GM21786 (cell line): ENCODE data around the gene UNC13B.
"Not testable (repeated sequence)": the region's sequence is repeated elsewhere in the genome, so short reads cannot be mapped to it uniquely, and the experiment has no call there.

Source experiments
- ATAC-seq: cut with Tn5 transposase; IDR thresholded peaks from one replicate; pipeline ENCODE4 v1.9.1; 2021; ENCODE audit not compliant: unreplicated experiment

The UNC13B gene

DNA sequence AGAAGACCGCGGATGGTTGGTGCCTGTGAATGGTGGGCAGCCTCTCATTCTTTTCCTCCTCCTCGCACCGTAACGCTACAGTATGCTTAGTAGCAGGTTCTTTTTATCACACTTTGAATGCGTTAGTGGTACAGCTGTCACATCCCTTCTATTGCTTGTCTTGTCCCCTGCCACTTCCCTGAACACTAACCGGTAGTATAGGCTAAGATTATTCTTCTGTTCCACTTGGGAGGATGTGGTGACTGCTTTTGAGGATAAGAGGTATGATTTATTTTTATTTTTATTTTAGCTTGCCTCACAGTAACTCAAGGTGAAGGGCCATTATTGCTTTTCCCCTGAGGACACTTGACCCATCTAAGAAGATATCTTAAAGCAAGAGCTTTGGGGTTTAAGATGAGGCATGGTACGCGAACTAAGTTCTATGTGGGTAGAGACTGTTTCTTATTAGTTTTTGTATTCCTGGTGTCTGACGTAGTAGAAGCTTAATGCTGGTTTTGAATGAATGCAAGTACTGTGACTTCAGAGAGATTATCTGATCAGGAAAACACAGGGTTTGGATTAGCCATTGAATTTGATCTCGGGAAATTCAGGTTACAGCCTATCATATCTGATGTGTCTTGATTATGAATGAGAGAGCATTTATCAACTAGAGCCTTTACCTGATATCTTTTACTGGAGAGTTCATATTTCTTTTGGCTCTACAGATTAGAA, 951 bp downstream of the UNC13B start:
- no peak for ATAC-seq

DNA sequence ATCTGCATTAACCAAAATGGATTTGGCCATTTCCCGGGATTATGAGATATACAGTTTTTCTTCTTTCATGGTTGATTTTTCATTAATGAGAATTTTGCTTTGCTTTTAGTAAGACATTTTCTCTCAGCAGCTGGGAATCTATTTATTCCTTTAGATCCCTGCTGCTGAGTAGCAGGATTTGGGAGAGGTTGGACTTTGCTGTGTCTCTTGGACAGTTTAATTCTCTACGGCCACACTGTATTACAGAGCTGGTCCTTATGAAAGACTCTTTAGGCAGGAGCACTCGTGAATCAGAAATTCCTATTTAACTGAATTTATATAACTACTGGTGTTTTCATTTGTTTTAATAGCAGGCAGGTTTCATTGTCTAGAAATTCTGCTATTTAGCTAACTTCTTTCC, 1.6 kb downstream of the UNC13B start:
- no peak for ATAC-seq

DNA sequence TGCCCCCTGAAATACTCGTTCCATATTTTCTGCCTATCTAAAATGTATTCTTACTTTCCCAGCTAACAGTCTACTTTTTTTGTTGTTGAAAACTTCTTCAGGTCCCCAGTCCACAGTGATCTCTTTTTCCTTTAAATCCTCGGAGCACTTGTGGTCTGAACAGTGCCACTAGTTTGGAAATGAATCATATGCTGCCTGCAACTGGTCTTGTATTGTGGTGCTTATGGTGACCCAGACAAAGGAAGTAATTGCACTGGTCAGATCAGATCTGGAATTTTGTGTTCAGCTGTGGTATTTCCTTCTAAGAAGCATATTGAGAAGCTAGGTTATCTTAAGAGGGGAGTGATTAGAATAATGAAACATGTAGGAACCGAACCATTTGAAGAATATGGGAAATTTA, 2.9 kb downstream of the UNC13B start:
- no peak for ATAC-seq

DNA sequence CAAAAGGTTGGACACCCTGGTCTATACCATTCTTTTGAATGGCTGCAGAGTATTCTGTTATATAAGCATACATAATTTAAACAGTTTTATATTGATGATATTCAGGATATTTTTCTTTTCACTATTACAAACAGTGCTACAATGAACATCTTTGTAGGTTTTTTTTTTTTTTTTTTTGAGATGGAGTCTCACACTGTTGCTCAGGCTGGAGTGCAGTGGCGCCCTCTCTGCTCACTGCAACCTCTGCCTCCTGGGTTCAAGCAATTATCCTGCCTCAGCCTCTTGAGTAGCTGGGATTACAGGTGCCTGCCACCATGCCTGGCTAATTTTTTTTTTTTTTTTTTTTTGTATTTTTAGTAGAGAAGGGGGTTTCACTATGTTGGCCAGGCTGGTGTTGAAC, 5.6 kb downstream of the UNC13B start:
- not testable (repeated sequence) for ATAC-seq

DNA sequence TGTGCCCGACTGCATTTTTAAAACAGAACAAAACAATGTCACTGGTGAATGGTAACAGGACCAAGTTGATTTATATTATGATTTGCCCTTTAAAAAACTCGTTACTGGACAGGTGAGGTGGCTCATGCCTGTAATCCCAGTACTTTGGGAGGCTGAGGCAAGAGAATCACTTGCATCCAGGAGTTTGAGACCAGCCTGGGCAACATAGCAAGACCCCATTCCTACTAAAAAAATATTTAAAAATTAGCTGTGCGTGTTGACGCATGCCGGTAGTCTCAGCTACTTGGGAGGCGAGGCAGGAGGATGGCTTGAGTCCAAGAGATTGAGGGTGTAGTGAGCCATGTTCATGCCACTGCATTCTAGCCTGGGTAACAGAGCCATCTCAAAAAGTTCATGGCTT, 7.2 kb downstream of the UNC13B start:
- no peak for ATAC-seq

DNA sequence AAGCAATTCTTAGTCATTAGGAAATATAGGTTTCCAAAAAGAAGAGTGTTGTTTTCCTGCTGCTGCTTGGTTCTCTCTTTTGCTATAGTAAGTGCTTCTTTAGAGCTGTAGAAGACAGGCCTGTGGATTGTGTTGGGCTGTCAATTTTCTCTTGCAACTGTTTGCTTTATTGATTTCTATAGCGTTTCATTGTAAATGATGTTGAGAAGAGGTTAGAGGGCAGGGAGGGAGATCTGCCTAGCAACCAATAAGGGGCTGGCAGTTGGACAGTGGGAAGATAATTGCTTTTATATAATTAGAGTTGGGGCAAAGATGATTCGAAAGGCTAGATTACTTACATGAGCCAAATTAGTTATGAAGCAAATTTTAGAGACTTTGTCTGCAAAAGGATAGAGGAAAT, 11.1 kb downstream of the UNC13B start:
- no peak for ATAC-seq

DNA sequence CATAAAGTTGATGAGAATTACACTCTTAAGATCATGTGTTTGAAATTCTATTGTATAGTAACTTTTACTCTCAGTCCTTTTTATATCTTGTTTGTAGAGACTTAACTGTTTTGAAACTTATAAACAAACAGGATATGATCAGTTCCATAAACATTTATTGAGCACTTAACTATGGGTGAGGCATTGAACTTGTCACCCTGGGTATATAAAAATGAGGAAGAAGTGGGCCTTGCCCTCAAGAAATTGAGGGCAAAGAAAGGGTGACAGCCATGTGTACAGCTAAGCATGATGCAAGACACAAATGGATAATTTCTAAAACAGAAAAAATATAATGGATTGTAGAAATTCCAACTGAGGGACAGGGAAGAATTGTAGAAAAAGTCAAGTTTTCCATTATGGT, 15.7 kb downstream of the UNC13B start:
- no peak for ATAC-seq

DNA sequence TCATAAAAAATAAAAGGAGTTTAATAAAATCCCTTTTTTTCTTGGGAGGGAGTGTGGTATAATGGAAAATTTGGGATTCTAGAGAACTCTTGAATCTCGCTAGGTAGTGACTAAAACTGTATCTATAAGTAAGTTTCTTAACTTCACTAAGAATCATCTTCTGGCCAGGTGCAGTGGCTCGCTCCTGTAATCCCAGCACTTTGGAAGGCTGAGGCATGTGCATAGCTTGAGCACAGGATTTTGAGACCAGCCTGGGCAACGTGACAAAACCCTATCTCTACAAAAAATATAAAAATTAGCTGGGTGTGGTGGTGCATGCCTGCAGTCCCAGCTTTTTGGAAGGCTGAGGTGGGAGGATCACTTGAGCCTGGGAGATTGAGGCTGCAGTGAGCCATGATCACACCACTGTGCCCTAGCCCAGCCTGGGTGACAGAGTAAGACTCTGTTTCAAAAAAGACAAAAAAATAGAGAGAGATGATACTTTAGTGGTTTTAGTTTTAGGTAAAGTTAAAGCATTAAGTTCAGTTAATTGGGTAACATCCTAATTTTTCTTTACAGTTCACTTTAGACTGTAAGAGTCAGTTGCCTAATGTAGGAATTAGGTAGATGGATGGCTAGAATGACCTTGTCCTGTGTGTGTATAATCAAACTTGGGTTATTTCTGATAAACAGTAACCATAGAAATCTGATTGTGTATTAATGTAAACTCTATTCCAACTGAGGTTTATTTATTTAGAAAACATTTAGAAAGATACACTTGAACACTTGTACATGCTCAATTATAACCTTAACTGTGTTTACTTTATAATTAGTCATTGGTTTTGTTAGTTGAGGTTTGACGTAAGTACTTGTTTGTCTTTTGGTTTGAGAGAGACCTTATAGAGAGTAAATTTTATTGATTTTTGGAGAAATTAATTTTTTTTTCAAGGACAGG, 17.8 kb downstream of the UNC13B start:
- ATAC-seq = no peak

DNA sequence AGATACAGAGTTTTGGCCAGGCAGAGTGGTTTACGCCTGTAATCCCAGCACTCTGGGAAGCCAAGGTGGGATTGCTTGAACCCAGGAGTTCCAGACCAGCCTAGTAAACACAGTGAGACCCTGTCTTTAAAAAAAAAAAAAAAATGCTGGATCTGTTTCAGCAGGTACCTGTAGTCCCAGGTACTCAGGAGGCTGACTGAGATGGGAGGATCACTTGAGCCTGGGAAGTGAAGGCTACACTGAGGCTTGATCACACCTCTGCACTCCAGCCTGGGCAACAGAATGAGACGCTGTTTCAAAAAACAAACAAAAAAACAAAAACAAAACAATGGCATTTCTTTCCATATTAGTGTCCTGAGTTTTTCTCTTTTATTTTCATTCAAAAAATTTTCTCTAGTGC, 19.0 kb downstream of the UNC13B start:
- ATAC-seq = no peak

DNA sequence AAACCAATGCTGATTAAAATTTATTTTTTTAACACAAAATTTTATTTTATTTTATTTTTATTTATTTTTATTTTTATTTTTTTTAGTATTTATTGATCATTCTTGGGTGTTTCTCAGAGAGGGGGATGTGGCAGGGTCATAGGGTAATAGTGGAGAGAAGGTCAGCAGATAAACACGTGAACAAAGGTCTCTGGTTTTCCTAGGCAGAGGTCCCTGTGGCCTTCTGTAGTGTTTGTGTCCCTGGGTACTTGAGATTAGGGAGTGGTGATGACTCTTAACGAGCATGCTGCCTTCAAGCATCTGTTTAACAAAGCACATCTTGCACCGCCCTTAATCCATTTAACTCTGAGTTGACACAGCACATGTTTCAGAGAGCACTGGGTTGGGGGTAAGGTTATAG, 20.6 kb downstream of the UNC13B start:
- ATAC-seq = not testable (repeated sequence)

DNA sequence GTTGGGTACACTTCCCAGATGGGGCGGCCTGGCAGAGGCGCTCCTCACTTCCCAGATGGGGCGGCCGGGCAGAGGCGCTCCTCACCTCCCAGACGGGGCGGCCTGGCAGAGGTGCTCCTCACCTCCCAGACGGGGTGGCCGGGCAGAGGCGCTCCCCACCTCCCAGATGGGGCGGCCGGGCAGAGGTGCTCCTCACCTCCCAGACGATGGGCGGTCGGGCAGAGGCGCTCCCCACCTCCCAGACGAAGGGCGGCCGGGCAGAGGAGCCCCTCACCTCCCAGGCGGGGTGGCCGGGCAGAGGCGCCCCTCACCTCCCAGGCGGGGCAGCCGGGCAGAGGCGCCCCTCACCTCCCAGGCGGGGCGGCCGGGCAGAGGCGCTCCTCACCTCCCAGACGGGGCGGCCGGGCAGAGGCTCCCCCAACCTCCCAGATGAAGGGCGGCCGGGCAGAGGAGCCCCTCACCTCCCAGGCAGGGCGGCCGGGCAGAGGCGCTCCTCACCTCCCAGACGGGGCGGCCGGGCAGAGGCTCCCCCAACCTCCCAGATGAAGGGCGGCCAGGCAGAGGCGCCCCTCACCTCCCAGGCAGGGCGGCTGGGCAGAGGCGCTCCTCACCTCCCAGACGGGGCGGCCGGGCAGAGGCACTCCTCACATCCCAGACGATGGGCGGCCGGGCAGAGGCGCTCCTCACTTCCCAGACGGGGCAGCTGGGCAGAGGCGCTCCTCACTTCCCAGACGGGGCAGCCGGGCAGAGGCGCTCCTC, 21.4 kb downstream of the UNC13B start:
- not testable (repeated sequence) for ATAC-seq

DNA sequence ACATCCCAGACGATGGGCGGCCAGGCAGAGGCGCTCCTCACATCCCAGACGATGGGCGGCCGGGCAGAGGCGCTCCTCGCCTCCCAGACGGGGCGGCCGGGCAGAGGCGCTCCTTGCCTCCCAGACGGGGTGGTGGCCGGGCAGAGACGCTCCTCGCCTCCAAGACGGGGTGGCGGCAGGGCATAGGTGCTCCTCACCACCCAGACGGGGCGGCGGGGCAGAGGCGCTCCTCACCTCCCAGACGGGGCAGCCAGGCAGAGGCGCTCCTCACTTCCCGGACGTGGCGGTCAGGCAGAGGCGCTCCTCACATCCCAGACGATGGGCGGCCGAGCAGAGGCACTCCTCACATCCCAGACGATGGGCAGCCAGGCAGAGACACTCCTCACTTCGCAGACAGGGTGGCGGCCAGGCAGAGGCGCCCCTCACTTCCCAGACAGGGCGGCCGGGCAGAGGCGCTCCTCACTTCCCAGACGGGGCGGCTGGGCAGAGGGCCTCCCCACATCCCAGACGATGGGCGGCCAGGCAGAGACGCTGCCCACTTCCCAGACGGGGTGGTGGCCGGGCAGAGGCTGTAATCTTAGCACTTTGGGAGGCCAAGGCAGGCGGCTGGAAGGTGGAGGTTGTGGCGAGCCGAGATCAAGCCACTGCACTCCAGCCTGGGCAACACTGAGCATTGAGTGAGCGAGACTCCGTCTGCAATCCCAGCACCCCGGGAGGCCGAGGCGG, 22.1 kb downstream of the UNC13B start:
- not testable (repeated sequence) for ATAC-seq

DNA sequence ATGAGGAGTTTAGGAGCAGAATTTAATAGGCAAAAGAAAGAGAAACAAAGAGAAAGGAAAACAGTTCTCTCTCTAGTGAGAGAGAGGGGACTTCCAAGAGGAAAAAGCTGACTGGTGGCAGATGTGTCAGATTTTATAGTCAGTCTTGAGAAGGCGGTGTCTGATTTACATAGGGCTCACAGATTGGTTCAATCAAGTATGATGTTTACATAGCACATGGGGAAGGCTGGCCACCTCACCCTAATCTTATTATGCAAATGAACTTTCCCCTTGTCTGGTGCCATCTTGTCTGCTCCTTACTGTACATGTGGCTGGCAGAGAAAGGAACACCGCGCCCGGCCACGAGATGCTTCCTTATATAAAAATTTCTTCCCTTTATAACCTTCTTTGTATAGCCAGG, 24.7 kb downstream of the UNC13B start:
- no peak for ATAC-seq

DNA sequence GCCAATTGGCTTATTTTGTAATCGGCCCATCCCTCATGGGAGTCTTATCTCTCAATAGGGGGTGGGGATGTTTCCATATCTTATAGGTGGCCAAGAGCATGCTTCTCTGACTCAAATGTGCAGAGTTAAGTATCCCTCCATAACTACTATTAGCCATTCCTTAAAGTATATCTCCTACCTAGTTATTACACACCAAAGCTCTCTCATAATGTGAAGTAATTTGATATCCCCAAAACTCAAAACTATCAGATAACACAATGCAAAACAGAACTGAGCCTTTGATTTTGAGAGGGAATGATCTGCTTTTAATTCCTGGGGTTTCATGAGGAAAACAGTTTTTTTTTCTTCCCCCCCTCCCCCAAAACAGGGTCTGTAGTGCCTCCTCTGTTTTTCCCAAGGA, 28.4 kb downstream of the UNC13B start:
- ATAC-seq = no peak

DNA sequence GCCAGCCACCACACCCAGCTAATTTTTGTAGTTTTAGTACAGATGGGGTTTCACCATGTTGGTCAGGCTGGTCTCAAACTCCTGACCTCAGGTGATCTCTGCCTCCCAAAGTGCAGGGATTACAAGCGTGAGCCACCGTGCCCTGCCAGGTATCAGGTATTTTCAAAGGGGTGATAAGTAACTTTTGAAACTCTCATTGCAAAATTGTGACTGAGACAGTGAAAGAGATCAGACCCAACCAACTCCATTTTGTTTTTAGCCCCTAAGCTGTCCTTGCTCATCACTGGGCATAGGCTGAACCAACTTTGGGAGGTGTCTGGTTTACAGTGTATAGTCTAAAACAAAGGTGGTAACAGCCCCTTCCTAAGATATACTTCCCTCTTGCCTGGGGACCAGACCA, 29.3 kb downstream of the UNC13B start:
- no peak for ATAC-seq

DNA sequence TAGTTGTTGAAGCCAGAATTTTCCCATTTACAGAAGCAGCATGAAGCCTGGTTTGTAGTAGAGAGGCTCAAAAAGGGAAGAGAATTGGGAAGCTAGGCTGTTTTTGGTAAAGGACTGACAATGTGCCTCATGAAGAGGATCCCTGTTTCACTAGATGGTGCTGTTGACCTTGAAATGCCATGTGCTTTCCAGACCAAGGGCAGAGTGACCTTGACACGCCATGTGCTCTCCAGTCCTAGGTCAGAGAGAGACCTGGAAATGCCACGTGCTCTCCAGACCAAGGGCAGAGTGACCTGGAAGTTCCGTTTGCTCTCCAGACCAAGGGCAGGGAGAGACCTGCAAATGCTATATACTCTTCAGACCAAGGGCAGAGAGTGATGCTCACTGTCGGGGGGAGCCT, 32.0 kb downstream of the UNC13B start:
- no peak for ATAC-seq

DNA sequence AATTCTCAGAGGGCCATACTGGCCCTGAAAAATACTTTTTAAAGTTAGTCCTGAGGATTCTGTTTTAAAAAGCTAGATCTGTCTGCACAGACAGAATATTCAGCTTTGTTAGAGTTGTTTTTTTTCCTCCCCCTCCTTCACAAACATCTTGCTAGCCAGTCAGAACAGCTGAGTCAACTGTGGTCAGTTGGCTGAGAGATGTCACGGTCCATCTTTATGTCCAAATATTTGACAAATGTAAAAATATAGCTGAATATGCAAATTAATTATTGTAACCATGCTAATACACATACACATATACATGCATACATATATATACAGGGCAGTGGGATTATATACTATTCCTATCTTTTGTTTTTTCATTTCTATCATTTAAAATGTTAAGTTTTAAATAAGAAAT, 33.9 kb downstream of the UNC13B start:
- no peak for ATAC-seq

DNA sequence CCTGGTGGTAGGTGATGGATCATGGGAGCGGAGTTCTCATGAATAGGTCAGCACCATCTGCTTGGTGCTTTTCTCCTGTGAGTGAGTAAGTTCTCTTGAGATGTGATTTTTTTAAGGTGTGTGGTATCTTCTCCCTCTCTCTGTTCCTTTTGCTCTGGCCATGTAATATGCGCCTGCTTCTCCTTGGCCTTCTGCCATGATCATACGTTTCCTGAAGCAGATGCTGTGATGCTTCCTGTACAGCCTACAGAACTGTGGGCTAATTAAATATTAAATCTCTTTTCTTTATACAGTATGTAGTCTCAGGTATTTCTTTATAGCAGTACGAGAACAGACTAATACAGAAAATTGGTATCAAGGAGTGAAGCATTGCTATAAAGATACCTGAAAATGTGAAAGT, 36.4 kb downstream of the UNC13B start:
- no peak for ATAC-seq

DNA sequence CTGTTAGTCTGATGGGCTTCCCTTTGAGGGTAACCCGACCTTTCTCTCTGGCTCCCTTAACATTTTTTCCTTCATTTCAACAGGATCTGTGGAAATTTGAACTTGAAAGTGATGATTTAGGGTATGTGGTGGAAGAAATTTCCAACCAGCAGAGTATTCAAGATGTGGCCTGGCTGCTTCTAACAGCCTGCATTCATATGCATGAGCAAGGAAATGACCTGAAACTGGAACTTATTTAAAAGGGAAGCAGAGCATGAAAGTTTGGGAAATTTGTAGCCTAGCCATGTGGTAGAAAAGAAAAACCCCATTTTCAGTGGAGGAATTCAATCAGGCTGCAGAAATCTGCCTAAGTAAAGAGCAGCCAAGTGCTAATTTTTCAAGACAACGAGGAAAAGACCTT, 41.7 kb downstream of the UNC13B start:
- no peak for ATAC-seq

DNA sequence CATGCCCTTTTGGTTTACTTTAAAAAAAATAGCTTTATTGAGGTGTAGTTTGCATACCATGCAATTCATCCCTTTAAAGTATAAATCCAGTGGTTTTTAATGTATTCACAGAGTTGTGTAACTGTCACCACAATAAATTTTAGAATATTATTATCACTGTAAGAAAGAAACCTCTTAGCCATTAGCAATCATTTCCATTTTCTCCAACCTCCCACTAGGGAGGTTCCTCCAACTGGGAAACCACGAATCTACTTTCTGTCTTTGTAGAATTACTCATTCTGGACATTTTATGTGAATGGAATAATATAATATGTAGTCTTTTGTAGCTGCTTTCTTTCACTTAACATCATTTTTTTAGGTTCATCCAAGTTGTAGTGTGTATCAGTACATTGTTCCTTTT, 43.5 kb downstream of the UNC13B start:
- no peak for ATAC-seq

DNA sequence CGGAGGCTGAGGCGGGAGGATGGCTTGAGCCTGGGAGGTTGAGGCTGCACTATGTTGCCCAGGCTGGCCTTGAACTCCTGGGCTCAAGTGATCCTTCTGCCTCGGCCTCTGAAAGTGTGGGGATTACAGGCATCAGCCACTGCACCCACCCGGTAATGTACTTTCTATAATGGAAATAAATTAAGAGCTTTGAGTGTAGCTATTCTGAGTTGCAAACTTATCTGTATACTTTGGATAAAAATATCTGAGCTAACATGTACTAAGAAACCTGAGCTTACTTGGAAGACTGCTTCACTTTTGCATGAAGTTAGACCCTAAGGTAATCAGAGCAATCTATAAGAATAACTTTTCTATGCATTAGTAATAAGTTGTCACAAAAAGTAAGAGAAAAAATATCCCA, 50.0 kb downstream of the UNC13B start:
- ATAC-seq = no peak
